ENCODE measurements around the gene RGS17. TPM values are rescaled to one million over a fixed set of nuclear protein-coding genes. Genes with fewer than 3 reads are reported as not detected.
A peak's percentile ranks its signal among the peaks of the same experiment; 100 is the strongest.

RGS17 gene
- total RNA-seq, 1 donor from 2014 or later: 112 TPM

DNA sequence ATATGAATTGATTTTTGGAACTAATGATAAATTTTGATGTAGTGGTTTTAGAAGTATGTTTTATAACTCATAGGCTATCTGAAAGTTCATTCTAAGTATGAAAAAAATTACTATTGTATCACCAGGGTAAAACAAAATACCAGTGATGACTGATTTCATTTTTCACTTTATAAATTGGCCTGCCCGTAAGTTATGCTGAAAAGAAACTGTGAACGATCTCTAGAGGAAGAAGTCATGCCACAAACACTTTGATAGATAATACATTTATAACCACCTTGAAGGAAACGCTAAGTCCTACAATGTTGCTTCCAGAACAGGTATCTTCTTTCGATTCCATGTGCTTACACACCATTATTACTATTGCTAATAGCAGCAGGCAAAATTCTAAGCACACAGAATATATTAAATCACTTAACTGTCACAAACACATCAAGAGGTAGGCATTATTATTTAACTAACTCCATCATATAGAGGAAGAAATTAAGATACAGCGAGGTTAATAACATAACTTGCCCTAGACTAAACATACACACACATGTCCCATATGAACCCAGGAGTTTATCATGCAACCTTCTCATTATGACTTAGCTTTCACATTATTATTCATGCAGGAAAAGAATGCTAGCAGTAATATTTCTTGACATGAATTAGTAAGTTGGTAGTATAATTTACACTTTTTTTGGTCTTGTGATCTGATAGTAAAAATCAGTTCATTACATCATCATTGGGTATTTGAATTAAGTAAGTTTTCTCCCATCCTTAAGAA, 44.7 kb downstream of the RGS17 start:
- FAIRE-seq (no peak), DNase-seq (ENCODE audit: low spot score in 2 of 2) (no peak)

DNA sequence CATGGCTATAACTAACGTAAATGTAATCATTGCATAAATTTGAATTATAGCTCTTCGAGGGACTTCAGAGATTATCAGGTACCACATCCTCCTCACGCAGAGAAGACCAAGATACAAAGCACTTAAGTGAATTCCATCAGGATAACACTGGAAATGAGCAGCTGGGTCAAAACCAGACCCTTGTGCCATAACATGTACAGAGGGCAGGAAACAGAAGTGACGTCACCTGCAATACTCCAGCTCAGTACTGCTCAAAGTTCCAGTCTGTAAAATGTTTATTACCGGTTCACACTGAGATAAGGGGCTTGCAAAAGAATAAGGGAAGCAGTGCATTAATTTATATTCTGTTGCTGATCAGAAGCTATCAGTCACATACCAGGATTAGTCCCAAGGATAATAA, 45.8 kb downstream of the RGS17 start:
- FAIRE-seq: no peak
- no peak for DNase-seq (ENCODE audit: low spot score in 2 of 2)

DNA sequence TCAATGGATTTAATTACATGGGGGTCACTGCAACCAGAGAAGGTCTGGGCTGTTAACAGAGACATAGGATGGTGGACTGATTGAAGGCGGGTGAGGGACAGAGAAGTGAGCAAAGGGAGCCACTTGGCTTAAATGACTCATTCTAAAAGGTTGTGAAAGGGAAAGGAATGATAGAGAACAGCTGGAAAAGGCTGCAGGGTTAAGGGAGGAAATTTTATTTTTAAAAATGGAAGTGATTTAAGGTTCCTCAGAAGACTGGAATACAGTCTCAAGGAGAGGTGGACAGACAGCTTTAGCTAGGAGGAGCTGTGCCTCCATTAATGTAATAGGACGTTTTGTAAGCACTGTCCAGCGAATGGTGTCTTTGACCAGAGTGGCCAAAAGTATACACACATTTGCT, 46.7 kb downstream of the RGS17 start:
- no peak for FAIRE-seq
- DNase-seq (ENCODE audit: low spot score in 2 of 2): no peak

DNA sequence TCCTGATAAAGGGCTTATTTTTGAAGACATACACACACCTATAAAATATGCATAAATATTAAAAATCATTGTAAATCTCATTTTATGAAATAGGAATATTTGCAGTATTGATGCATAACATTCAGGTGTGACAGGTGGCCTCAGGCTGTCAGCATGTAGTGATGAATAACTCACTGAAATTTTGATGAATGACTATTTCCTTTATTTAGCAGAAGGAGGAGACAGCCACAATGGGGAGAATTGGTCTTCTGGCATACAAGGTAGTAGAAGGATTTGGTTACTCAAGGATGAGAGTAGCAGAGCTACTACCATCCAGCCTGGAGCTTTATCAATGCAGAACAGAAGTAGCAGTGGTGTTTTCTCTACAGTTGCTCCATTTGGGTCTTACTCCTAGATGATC, 47.2 kb downstream of the RGS17 start:
- DNase-seq (ENCODE audit: low spot score in 2 of 2): no peak
- no peak for FAIRE-seq

DNA sequence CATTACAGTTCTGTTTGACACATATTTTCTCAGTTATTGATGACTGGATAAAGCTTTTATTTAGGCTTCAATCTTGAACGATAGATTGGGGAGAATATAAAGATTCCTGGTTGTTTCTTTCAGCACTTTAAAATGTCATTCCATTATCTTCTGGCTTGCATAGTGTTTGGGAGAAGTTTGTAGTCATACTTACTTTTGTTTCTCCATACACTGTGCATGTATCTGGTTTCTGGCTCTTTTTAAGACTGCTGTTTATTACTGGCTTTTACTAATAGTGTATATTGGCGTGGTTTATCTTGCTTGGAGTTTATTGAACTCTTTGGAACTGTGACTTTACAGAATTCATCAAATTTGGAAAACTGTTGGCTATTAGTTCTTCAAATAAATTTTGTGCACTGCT, 49.2 kb downstream of the RGS17 start:
- FAIRE-seq: no peak

DNA sequence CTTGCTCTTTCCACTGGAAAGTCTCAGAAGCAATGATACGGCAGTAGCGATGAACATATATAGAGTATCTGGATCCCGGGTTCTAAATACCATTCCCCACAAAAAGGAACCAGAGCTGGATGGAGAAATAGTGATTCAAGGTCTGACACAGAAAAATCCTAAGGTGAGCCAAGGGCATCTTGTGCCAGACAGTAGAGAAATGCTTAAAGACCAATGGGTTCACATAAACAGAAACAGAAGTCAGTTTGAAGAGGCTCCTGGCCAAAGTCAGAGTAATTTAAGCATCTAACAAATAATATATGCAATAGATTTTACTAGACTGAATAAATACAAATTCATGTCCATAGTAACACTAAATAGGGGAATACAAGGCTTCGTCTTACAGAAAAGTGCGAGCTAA, 54.7 kb downstream of the RGS17 start:
- DNase-seq (ENCODE audit: low spot score in 2 of 2): no peak
- no peak for FAIRE-seq

More for the DNA sequence above, 49.2 kb downstream of the RGS17 start:
- no peak for DNase-seq (ENCODE audit: low spot score in 2 of 2)

DNA sequence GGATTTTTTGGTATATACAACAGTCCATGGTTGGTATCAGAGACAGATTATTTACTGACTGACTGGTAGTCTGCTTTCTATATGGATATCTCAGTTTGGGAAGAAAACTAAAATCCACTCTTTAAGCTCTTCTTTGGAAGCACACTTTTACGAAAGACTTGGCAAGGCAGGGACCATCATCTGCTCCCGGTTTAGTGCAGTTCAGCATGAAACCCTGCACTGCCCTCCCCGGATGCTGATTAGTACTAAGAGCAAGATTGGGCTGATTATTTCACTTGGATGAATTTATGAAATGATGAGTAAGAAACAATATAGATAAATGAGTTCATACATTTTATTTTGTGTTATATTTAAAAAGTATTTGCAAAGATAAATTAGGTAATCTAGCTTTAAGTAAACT, 56.3 kb downstream of the RGS17 start:
- no peak for DNase-seq (ENCODE audit: low spot score in 2 of 2)
- FAIRE-seq: no peak

DNA sequence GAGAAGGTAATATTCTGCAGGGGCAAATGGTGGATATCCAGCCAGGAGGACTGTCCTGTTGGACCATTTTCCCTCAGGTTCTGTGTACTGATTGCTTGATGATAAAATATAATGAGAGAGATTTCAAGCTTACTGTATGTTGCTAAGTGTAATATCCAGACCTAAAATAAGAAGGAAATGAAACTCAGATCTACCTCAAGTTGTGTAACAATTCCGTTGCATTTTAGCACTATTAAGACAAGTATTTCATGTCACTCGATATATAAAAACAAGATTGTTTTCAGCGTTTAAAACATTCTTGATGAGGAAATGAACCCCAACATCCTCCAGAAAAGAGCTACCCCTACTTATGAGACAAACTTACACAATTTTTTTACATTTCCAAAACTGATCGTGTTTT, 57.2 kb downstream of the RGS17 start:
- FAIRE-seq (no peak), DNase-seq (ENCODE audit: low spot score in 2 of 2) (no peak)

DNA sequence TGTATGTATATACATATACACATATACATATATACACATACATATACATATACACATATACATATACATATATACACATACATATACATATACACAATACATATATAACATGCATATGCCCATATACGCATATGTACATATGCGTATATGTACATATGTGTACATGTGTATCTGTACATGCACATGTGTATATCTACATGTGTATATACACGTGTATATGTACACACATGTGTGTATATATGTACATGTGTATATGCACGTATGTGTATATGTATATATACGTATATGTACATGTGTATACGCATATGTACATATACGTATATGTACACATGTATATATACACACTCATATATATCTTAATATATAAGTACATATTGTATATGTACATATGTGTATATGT, 60.3 kb downstream of the RGS17 start:
- DNase-seq (ENCODE audit: low spot score in 2 of 2) (no peak), FAIRE-seq (peak; percentile 36)

DNA sequence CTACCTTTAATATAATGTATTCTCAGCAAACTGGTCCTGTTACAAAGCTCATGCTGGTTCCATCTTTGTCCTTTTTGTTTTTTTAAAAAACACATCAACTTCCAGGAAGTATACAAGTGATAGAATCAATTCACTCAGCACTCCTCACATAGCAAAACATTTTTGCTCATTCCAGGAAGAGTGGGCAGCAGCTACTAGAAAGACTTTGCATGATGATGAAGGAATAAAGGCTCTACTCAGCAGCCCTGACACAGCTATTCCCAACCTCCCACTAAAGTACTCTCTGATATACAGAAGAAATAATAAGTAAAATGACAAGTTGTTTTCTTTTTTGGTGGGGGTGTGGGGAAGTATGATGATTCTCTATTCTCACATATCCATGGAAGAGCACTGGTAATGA, 61.2 kb downstream of the RGS17 start:
- FAIRE-seq (no peak), DNase-seq (ENCODE audit: low spot score in 2 of 2) (no peak)

DNA sequence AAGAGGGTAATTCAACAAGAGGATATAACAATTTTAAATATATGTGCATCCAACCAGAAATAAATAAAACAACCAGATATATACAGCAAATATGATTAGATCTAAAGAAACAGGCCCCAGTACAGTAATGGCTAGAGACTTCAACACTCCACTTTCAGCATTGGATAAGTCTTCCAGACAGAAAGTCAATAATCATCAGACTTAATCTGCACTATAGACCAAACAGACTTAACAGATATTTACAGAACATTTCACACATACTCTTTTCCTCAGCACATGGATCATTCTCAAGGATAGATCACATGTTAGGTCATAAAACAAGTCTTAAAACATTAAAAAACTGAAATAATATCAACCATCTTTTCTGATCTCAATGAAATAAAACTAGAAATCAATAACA, 65.9 kb downstream of the RGS17 start:
- no peak for FAIRE-seq
- no peak for DNase-seq (ENCODE audit: low spot score in 2 of 2)

DNA sequence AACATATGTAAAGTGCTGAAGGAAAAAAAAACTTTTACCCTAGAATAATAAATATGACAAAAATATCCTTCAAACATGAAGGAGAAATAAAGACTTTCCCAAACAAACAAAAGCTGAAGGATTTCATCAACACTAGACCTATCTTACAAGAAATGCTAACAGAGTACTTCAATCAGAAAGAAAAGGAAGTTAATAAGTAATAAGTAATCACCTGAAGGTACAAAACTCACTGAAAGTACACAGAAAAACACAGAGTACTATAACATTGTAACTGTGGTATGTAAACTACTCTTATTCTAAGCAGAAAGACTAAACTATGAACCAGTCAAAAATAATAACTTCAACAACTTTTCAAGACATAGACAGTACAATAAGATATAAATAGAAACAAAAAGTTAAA, 67.1 kb downstream of the RGS17 start:
- no peak for DNase-seq (ENCODE audit: low spot score in 2 of 2)
- FAIRE-seq: no peak

DNA sequence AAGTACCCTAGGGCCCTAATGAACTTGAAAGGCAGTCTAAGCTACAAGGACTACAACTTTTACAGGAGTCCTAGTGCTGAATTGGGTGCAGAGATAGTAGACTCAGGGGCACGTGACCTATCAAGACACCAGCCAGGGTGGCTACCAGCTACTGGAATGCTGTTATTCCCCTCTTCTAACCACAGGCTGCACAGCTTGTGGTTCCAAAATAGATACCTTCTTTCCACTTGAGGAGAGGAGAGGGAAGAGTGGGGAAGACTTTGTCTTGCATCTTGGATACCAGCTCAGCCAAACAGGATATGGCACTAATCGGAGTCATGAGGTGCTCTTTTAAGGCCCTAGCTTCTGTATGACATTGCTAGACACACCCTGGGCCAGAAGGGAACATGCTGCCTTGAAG, 68.6 kb downstream of the RGS17 start:
- FAIRE-seq (no peak), DNase-seq (ENCODE audit: low spot score in 2 of 2) (no peak)

DNA sequence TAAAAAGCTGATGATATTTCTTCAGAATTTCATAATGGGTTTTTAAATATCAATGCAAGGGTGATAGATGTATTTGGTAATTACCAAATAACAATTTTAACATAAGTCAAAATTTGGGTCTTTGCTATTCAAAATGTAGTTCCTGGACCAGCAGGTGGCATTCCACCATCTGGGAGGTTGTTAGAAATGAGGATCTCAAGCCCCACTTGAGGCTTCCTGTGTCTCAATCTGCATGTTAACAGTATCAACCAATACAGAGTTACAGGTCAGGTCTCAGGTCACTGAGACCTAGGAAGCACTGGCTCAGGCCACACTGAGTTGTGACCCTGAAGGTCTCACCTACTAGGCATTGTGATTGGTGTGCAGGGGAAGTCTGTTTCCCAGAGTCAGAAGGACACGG, 71.3 kb downstream of the RGS17 start:
- DNase-seq (ENCODE audit: low spot score in 2 of 2) (no peak), FAIRE-seq (no peak)

DNA sequence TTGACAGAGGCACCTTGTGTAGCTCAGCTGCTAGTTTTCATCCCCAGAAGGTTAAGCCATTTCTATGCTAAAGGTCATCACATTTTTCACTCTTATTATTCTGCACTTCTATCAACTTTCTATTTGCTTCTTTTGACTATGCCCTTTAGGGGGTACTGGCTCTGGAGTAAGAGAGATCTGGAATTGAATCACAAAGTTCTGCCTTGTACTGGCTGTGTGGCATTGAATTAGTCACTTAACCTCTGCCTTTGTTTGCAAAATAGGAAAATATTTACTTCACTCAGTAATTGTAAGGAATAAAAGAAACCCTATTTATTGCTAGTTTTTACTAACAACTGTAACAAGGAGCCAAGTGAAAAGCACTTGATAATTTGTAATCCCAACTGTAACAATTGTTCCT, 71.8 kb downstream of the RGS17 start:
- FAIRE-seq (no peak), DNase-seq (ENCODE audit: low spot score in 2 of 2) (no peak)

DNA sequence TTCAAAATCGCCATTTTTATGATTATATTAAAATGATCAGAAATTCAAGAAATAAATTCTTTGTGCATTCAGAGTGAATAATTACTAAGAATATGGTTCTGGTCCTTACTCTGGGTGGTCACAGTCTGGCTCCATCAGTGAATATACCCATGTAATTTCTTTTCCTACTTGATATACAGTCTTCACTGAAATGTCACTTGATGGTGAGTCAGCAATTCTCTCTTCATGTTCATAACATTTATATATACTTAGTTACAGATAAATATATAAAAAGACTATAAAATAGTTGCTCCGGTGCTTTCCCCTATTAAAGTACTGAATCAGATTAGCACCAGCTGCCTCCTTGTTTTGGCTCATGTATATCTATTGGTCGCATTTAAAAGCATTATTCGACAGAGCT, 72.2 kb downstream of the RGS17 start:
- FAIRE-seq: no peak
- no peak for DNase-seq (ENCODE audit: low spot score in 2 of 2)

DNA sequence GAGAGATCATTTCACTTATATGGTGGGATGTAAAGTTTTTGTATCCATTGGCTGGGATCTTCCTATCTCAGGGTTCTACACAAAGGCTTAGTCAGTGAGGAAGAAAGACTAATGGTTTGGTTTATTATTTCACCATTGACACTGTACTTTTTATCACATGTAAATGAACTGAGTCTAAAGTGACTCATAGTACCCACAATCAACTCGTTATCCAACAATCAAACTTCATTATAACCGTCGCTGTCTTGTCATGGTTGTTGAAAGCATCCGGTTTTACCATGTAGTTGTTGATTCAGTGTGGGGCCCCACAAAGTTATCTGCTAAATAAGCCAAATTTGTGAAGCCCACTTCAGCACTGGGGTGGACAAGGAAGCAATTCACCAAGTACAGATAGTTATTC, 72.8 kb downstream of the RGS17 start:
- FAIRE-seq: no peak

DNA sequence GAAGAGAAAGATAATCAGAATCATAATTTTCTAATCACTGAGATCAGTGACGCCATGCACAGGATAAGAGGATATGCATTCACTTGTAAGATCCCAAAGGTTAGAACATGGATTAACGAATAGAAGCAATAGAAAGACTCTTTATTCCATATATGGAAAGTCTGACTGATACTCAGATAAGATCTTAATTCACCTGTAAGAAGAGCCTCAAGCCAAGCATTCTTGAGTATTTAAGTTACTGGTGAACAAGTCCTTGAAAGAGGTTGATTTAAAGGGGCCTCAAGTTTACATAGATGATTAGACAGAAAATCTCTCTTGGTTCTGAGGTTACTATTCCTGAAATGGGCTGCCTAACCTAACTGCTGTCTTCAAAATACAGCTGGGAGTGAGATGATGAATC, 74.8 kb downstream of the RGS17 start:
- DNase-seq (ENCODE audit: low spot score in 2 of 2) (no peak), FAIRE-seq (no peak)

More for the DNA sequence above, 72.8 kb downstream of the RGS17 start:
- DNase-seq (ENCODE audit: low spot score in 2 of 2): no peak

DNA sequence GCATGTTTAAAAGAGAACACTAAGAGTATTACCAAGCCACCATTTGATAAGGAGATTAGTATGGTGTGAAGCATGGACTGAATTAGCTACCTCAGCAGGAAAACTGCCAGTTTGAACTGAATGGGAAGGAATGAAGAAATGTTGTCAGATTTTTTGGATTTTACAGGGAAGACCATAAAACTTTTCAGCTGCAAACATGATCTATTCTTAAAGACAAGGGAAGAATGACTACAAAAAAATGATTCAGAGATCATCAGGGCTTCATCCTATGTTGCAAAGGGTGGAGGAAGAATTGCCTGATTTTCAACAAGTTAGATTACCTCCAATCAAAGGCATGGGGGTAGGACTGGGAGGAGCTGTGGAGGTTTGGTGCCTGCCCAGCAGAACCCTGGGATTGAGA, 79.3 kb downstream of the RGS17 start:
- FAIRE-seq (no peak), DNase-seq (ENCODE audit: low spot score in 2 of 2) (no peak)

DNA sequence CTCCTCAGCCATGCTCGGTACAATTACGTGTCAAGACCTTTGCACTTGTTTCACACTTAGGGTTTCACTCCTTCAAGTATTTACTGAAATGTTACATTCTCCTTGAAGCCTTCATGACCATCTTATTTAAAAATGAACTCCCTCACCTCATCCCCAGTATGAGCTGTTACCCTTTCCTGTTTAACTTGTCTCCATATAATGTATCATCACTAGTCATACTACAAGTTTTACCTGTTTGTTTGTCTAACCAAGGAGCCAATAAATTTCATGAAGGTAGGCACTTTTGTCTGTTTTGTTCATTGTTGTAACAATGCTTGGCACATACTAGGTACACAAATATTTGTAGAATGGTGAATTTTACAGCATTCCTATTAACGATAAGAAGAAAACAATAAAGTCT, 82.5 kb downstream of the RGS17 start:
- DNase-seq (ENCODE audit: low spot score in 2 of 2): no peak
- FAIRE-seq: no peak

DNA sequence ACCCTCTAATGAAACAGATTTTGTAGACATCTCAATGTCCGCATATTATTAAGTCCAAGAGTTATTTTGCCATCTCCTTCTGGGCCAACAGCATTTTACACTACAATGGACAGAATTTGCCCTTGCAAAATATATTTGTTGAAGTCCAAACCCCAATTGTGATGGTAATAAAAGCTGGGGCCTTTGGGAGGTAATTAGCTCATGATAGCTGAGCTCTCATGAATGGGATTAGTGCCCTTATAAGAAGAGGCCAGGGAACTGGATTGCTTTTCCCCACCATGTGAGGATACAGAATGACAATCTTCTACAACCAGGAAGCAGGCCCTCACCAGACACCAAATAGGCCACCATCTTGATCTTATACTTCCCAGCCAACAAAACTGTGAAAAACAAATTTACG, 83.7 kb downstream of the RGS17 start:
- DNase-seq (ENCODE audit: low spot score in 2 of 2) (no peak), FAIRE-seq (no peak)

DNA sequence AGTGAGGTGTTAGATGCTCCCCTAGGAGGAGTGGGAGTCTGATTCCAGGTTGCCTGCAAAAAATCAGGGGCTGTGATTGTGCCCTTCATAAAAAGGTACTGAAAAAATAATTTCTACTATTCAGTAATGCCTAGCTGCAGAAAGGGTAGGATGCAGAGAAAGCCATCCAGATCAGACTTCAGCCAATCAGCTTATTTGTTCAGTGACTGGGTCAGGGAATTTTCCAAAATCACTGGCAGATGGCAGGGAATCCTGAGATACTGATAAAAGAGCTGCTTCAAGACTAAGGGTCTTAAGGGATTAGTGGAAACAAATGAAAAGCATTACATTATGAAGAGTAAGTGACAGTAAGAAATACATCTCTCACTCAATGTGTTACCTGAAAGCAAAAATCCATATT, 85.8 kb downstream of the RGS17 start:
- DNase-seq (ENCODE audit: low spot score in 2 of 2) (no peak), FAIRE-seq (no peak)

DNA sequence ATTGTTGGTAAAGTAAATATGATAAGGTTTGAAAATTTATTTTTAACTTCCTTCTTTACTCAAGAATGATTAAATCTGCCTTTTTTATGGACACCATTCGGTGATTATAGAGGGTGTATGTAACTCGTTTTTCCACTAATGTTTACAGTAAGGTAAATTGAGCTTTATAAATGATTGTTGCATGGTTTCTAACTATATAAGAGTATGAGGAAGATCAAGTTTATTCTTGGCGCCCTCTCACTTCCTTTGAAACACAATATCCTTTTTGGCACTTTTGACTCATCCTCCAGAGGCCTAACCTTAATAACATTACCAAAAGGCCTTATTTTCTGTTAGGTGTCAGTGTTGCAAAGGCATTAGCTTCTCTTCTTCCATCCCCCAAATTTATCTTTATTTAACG, 86.8 kb downstream of the RGS17 start:
- FAIRE-seq (no peak), DNase-seq (ENCODE audit: low spot score in 2 of 2) (no peak)

Measured in frontal cortex (tissue), 4 donors.